Dermis blood vessel endothelial cell (primary cell): ENCODE data around the gene SGSM1. TPM values are rescaled to one million over a fixed set of nuclear protein-coding genes. Genes with fewer than 3 reads are reported as not detected.

Experiments used
- DNase-seq: peaks from one replicate; pipeline ENCODE4 v3.0.0; 2010
- total RNA-seq: library from RNA; depleted of rRNA; stranded (reverse); fragments of >200 nt; gene quantifications from 2 replicates; pipeline ENCODE4 v1.2.3, GENCODE V29; 2014

The SGSM1 gene
- total RNA-seq, 1 donor from 2014 or later, result 4.1 TPM

- DNase-seq, result no peak
Measured at GRCh38 chr22:24806663-24807001, 621 bp downstream of the SGSM1 start.

GRCh38 chr22:24807284-24807950 lies 1.4 kb downstream of the SGSM1 start:
- DNase-seq, result no peak

GRCh38 chr22:24809331-24809730 lies 3.3 kb downstream of the SGSM1 start:
- no peak for DNase-seq

- peak; percentile 64 for DNase-seq
Measured at GRCh38 chr22:24810043-24810749, 4.2 kb downstream of the SGSM1 start.

GRCh38 chr22:24812950-24813775 lies 7.2 kb downstream of the SGSM1 start:
- DNase-seq, result peak; percentile 17

GRCh38 chr22:24813861-24814770 lies 8.1 kb downstream of the SGSM1 start:
- no peak for DNase-seq

GRCh38 chr22:24816806-24817205 lies 10.8 kb downstream of the SGSM1 start:
- no peak for DNase-seq

GRCh38 chr22:24819487-24819886 lies 13.5 kb downstream of the SGSM1 start:
- DNase-seq, result no peak

- DNase-seq, result no peak
Measured at GRCh38 chr22:24819911-24820461, 14.0 kb downstream of the SGSM1 start.

- no peak for DNase-seq
Measured at GRCh38 chr22:24822471-24822870, 16.5 kb downstream of the SGSM1 start.

GRCh38 chr22:24823787-24824186 lies 17.8 kb downstream of the SGSM1 start:
- no peak for DNase-seq

- no peak for DNase-seq
Measured at GRCh38 chr22:24824250-24824649, 18.2 kb downstream of the SGSM1 start.

GRCh38 chr22:24824915-24825314 lies 18.9 kb downstream of the SGSM1 start:
- DNase-seq, result no peak

- DNase-seq, result no peak
Measured at GRCh38 chr22:24826710-24827285, 20.8 kb downstream of the SGSM1 start.

GRCh38 chr22:24827296-24827695 lies 21.3 kb downstream of the SGSM1 start:
- no peak for DNase-seq

- DNase-seq, result no peak
Measured at GRCh38 chr22:24830205-24830979, 24.4 kb downstream of the SGSM1 start.

GRCh38 chr22:24831687-24832086 lies 25.7 kb downstream of the SGSM1 start:
- DNase-seq, result no peak

- no peak for DNase-seq
Measured at GRCh38 chr22:24833881-24834495, 28.0 kb downstream of the SGSM1 start.

GRCh38 chr22:24834845-24835570 lies 29.0 kb downstream of the SGSM1 start:
- peak; percentile 57 for DNase-seq

- no peak for DNase-seq
Measured at GRCh38 chr22:24836282-24836681, 30.3 kb downstream of the SGSM1 start.
